NT2/D1 (cell line): Measurements from ENCODE around the gene CCDC142.

Source experiments
- SUZ12 ChIP-seq: IDR thresholded peaks from 2 replicates; pipeline ENCODE4 v1.6.1; 2011; ENCODE audit not compliant: insufficient read length, insufficient read depth; ENCODE audit errors: extremely low read depth
- YY1 ChIP-seq: IDR thresholded peaks from 2 replicates; pipeline ENCODE4 v1.6.1; 2011; ENCODE audit not compliant: insufficient read length, insufficient read depth
- ZNF274 ChIP-seq: IDR thresholded peaks from 2 replicates; pipeline ENCODE4 v1.6.1; 2011; ENCODE audit warnings: mild to moderate bottlenecking, low read depth, low read length

GRCh38 chr2:74524005-74524404 is 41.2 kb upstream of the CCDC142 start:
- TF ChIP-seq YY1 (no peak), ZNF274 (no peak), SUZ12 (no peak)
